Breast epithelium (tissue), 3 donors: Measurements from ENCODE around the gene KLK7.

Source experiments
- CTCF ChIP-seq, 3 donors: fragments of 450-650 bp; IDR thresholded peaks; one replicate each; pipeline ENCODE4 v1.5.1; 2016 to 2017; ENCODE audit warnings: antibody characterized with exemption in 3 of 3, mild to moderate bottlenecking in 3 of 3, moderate library complexity in 3 of 3
- POLR2AphosphoS5 ChIP-seq, 3 donors: sonication (generic); formaldehyde crosslinking; IDR thresholded peaks; one replicate each; pipeline ENCODE4 v1.6.1; 2017; ENCODE audit warnings: antibody characterized with exemption in 3 of 3

- TF ChIP-seq CTCF (IDR thresholded peaks at IDR 0.05) (no peak), POLR2AphosphoS5 (IDR thresholded peaks at IDR 0.05) (no peak)
These were observed 8.0 kb downstream of the KLK7 start for GRCh38 chr19:50975766-50976165.
